Glomerular visceral epithelial cell (primary cell): ENCODE measurements around the gene P2RX7.
"Not testable (repeated sequence)": the region's sequence is repeated elsewhere in the genome, so short reads cannot be mapped to it uniquely, and the experiment has no call there.

ENCODE experiments used
- DNase-seq: peaks from one replicate; pipeline ENCODE4 v3.0.0-alpha.2; 2016; ENCODE audit errors: extremely low spot score

Gene P2RX7

GRCh38 chr12:121170611-121171260 is 38.1 kb downstream of the P2RX7 start:
- peak; percentile 63 for DNase-seq

- no peak for DNase-seq
Measured at GRCh38 chr12:121172145-121172544, 39.5 kb downstream of the P2RX7 start.

- no peak for DNase-seq
Measured at GRCh38 chr12:121175383-121176119, 42.9 kb downstream of the P2RX7 start.

- no peak for DNase-seq
Measured at GRCh38 chr12:121176826-121177529, 44.3 kb downstream of the P2RX7 start.

- DNase-seq: no peak
Measured at GRCh38 chr12:121181181-121181580, 48.5 kb downstream of the P2RX7 start.

GRCh38 chr12:121182222-121182893 is 49.7 kb downstream of the P2RX7 start:
- no peak for DNase-seq

GRCh38 chr12:121184425-121184824 is 51.7 kb downstream of the P2RX7 start:
- DNase-seq: no peak

GRCh38 chr12:121184984-121185889 is 52.6 kb downstream of the P2RX7 start:
- DNase-seq: no peak

- no peak for DNase-seq
Measured at GRCh38 chr12:121186826-121187225, 54.1 kb downstream of the P2RX7 start.

GRCh38 chr12:121187501-121187900 is 54.8 kb downstream of the P2RX7 start:
- no peak for DNase-seq

GRCh38 chr12:121188227-121188626 is 55.6 kb downstream of the P2RX7 start:
- DNase-seq: no peak

- peak; percentile 86 for DNase-seq
Measured at GRCh38 chr12:121189131-121189530, 56.5 kb downstream of the P2RX7 start.

- DNase-seq: peak; percentile 27
Measured at GRCh38 chr12:121189619-121190155, 57.0 kb downstream of the P2RX7 start.

GRCh38 chr12:121190523-121191031 is 57.9 kb downstream of the P2RX7 start:
- DNase-seq: peak; percentile 94

- no peak for DNase-seq
Measured at GRCh38 chr12:121191151-121191550, 58.5 kb downstream of the P2RX7 start.

GRCh38 chr12:121196902-121197301 is 64.2 kb downstream of the P2RX7 start:
- DNase-seq: no peak

- DNase-seq: no peak
Measured at GRCh38 chr12:121198949-121199348, 66.3 kb downstream of the P2RX7 start.

- not testable (repeated sequence) for DNase-seq
Measured at GRCh38 chr12:121201140-121201539, 68.5 kb downstream of the P2RX7 start.

- DNase-seq: no peak
Measured at GRCh38 chr12:121202407-121203355, 70.0 kb downstream of the P2RX7 start.
